Inferior parietal cortex (tissue), 1 donor: ENCODE measurements around the gene GPANK1.
"Not testable (repeated sequence)": the region's sequence is repeated elsewhere in the genome, so short reads cannot be mapped to it uniquely, and the experiment has no call there.

Experiments used
- DNase-seq: peaks from one replicate; pipeline ENCODE4 v3.0.0-alpha.2; 2016; ENCODE audit errors: extremely low spot score

GPANK1 gene

DNA sequence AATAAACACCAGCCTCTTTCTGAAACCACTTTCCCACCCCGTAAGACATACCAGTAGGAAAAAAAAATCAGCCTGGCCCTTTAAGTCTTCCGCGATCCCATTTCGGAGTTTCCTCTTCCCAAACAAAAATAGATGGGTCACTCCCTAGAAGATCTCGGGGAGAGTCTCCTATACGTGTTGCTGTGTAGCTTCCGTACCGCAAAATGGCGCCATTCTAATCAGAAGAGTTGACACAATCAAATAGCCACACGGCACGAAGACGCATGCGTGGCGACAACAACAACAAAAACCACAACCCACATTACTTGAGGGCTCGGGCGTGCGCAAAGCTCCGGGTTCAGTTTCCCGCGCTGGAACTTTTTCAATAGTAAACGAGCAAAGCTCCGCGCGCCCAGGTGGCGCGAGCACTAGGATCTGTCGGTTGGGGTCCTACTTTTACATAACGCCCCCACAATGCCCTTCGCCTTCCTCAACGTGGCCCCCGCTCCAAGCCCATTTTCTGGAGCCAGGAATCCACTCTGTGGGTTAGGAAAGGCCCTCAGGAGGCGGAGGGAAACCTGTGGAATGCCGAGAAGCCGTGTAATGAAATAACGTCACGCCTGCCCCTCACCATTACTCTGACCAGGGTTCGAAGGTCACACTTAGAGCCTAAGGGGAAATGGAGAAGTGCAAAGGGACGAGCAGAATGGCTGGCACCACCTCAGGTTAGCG lies at the start of gene GPANK1:
Gene GPANK1 (minus strand): TSS at position 208 of the 711 bp plus-strand sequence. CDS start 519 bp downstream, outside the sequence.
- DNase-seq: peak; percentile 98

DNA sequence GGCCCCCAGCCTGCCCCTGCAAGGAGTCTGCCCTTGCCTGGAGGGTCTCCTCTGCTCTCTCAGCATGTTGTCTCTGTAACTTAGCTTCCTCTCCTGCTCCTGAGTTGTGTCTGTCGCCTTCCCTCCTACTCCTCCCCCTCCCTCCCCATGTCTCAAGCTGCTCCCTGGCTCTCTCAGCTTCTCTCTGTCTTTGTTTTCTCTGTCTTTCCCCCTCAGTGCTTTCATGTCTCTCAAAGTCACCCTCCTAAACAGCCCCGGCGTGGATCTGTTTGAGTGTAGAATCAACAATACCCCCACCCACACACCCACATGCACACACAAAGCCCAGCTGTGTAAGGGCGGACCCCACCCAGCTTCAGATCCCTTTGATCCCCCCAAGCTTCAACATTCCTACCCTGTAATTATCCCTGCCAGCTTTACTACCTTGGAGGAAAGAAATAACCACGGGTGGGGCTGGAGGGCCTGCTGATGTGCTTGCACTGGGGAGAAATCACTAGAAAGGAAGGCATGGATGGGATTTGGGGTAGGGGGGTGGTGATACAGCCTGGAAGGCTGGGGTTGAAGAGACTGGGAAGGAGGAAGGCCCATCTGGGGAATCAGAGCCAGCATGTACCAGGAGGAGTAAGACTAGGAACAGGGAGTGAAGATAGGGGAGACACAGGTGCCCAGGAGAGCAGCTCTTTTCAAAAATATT lies 49.3 kb upstream of the GPANK1 start:
- DNase-seq: no peak

DNA sequence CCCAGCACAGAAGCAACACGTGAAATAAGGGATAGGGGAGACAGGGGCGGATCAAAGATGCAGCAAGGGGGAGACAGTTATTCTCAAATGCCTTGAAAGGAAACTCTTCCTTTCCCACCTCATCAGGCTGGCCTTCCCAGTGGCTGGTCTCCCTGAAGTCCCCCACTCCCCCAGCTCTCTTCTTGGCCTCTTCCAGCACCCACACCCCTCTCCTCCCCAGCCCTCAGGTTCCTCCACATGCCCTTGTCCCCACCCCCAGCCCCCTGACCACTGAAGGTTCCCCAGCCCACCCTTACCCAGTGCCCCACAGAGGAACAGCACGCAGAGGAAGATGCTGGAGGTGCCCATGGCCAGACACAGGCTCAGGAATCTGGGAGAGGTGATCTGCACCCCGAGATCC lies 48.7 kb upstream of the GPANK1 start:
- DNase-seq: no peak

DNA sequence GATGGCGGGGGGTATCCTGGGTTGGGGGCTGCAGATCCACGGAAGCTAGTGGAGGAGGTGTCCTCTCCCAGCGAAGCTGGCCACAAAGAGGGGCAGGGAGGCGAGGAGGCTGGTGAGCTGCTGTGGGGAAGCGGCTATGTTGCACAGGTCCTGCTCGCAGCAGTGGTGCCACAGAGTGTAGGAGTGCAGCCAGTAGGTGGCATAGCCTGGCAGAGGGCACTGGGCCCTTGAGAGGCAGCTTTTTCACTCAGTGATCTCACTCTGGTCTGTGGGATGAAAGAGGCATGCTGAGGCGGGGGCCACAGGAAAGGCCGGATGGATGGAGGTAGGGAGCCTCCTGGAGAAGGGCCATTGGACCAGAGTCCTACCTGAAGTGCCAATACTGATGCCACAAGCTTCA lies 47.5 kb upstream of the GPANK1 start:
- no peak for DNase-seq

DNA sequence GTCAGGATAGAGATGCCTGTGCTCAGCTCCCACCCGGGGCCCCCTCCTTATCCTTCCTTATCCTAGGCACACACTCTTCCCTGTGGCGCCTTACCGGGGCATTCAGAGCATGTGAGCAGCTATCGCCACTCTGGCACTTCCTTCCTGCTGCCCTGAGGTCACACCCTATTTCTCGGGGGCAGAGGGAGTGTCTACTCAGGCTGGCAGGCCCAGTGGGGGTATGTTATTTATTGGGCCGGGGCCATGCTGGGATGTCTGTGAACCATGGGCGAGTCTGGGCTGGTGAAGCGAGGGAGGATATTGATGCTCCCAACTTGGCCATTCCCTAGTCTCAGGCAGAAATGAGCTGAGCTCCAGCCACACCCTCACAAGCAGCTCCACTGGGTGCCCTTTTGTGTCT lies 46.4 kb upstream of the GPANK1 start:
- DNase-seq: no peak

DNA sequence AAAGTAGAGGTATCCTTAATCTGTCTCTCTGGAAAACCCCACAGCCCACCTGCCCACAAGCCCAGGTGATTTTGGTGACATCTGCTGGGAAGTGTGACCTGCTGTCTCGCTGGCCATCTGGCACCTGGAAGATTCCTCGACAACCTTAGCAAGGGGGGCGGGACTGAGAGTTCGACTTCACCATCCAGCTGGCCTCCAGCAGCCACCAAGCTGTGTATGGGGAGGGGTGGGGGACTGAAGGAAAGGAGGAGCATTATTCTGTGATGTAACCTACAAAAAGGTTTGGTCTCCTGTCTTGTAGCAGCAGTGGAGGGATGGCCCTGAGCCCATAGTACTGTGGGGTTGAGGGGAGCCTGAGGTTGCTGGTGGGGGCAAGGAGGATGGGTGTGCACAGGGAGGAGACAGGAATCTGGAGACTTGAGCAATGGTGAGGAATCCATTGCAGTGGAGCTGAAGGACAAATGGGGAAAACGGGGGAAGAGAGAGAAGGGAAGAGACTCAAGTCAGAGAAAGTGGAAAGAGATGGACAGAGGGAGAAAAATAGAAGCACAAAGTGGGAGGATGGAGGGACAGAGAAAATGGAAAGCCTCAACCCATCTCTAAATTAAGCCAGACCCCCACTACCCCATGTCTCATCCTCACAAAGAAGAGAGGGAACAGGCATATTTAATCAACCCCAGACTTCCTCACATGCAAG lies 45.9 kb upstream of the GPANK1 start:
- no peak for DNase-seq

DNA sequence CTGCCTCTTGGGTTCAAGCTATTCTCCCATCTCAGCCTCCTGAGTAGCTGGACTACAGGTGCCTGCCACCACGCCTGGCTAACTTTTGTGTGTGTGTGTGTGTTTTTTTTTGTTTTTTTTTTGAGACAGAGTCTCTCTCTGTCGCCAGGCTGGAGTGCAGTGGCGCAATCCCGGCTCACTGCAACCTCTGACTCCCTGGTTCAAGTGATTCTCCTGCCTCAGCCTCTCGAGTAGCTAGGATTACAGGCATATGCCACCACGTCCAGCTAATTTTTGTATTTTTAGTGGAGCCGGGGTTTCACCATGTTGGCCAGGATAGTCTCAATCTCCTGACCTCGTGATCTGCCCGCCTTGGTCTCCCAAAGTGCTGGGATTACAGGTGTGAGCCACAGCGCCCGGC lies 44.4 kb upstream of the GPANK1 start:
- not testable (repeated sequence) for DNase-seq

DNA sequence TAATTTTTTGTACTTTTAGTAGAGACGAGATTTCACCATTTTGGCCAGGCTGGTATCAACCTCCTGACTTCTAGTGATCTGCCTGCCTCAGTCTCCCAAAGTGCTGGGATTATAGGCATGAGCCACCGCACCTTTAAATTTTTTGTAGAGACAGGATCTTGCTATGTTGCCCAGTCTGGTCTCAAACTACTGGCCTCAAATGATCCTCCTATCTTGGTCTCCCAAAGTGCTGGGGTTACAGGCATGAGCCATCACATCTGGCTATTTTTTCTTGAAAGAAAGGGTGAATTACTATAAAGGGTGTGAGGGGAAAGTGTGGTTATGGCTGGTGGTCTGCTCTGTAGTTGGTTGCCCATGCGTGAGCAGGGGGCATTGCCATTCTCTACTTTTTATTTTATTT lies 43.4 kb upstream of the GPANK1 start:
- no peak for DNase-seq

DNA sequence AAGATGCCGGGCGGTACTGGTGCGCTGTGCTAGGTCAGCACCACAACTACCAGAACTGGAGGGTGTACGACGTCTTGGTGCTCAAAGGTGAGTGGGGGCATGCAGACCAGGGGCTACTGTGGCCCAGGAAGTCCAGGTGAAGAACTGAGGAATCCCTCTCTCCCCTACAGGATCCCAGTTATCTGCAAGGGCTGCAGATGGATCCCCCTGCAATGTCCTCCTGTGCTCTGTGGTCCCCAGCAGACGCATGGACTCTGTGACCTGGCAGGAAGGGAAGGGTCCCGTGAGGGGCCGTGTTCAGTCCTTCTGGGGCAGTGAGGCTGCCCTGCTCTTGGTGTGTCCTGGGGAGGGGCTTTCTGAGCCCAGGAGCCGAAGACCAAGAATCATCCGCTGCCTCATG lies 42.9 kb upstream of the GPANK1 start:
- DNase-seq: no peak

DNA sequence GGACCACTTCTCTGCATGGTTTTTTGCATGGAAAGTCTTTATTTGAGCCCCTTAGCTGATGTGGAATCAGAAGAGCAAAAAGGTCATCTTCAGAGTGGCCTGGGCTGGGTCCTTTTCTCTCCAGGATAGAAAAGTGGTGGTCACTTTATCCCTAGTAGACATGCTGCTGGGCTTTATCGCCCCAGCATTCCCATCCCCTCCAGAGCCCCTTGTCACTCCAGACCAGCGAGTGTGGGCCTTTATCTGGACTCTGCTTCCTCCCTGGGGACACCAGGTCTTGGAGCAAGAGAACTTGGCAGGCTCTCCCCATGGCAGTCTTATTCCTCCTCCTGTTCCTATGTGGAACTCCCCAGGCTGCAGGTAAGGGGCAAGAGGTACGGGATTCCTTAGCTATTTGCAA lies 41.8 kb upstream of the GPANK1 start, which contains the start of gene LY6G6F:
Gene LY6G6F (plus strand): TSS at position 268 of the 400 bp plus-strand sequence. CDS start 41 bp downstream, at position 309.
- DNase-seq: no peak

DNA sequence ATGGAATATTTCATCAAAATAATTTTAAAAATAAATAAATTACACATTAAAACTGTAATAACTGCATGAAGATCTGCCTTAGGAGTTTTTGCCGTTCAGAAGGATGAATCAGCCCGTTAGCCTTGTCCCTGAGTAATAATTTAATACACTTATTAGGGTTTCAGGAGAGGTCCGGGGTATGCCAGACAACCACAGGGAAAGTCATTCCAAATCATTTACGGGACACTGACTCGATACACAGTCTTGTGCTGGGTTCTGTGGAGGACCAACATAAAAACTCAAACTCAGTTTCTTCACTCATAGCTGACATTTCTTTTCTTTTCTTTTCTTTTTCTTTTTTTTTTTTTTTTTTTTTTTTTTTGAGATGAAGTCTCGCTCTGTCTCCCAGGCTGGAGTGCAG lies 41.1 kb upstream of the GPANK1 start:
- DNase-seq: no peak

DNA sequence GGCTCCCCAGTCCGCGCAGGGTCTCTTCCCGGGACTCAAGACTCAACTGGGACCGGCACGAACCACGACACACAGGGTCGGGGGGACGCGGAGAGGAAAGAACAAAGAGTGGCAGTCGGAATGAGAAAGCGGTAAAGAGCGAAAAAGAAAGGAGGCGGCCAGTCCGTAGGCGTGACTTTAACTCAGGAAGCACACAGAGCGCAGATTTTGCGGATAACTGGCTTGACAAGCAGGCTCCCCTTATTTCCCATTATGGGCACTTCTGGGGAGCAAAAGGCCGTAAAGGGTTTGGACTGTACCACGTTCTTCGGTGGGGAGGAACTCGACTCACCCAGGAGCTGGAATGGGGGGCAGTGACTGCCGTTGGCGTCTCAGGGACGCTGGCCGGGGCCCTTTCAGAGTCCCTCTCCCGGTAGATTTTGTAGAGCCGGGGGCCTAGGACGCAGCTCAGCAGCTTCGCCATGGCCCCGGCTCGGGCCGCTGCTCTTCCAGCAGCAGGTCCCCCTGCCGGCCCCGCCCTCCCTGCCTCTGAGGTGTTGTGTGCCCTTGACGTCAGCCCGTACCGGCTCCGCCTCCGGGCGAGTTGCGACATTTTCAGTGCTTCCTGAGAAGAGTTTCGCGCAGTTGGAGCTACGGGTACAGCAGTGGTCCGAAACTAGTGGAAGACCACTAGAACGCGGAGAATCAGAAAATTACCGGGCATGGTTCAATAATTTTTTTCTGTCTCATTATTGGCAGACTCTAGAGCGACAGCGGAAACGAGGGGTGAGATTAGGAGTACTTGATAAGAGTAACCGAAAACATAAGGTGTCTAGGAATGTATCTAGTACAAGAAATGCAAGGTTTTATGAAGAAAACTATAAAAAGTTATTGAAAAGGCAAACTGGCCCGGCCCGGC lies 38.3 kb upstream of the GPANK1 start, which contains the start of gene ABHD16A:
Gene ABHD16A (minus strand): TSS at position 506 of the 898 bp plus-strand sequence. CDS start 43 bp downstream, at position 463.
- peak; percentile 99 for DNase-seq

DNA sequence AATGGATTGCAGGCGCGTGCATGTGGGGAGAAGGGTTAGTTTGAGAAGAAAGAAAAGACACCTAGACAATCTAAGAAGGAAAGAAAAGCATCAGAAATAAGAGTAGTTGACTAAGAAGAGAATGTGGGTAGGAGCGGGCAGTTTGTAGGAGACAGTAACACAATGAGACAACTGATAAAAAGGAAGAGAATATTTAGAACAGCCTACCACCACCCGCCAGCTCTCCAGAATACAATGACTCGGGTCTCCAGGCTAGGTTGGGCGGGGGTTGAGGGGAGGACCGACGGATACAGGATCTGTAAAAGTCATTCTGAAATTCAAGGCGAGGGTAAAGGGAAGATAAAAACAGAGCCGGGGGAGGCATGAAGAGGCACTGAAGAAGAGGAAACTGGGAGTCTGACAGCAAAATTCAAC lies 37.6 kb upstream of the GPANK1 start:
- DNase-seq: no peak

DNA sequence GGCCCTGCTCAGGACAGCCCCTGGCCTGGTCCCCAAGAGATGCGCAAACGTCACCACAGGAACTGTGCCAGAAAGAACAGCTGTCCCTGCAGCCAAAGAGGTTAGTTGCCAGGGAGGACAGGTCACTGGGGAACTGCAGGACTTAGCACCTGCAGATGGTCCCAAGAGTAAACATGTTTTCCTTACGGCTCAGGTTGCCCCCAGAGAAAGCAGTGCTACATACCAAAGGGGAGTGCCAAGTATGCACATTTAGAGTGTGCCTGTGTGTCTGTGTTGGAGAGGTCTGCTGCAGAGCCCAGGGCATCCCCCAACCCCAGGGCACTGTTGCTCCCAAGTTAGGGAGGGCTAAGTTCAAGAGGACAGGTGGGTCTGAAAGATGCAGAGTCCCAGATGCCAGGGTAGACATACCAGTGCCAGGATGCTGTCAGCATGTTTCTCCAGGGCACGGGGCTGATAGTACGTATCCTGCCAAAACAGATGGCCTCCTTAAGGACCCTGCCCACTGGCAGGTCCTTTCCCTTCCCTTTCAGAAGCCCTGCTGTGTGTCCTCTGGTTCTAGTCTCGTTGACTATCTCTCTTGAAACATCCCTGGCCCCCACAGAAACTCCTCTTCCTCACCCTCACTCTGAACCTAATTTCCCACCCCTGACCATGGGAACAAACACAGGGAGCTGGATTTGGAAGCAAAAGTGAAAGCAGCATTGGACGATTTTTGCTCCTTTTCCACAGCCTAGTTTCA lies 37.0 kb upstream of the GPANK1 start:
- DNase-seq: no peak

DNA sequence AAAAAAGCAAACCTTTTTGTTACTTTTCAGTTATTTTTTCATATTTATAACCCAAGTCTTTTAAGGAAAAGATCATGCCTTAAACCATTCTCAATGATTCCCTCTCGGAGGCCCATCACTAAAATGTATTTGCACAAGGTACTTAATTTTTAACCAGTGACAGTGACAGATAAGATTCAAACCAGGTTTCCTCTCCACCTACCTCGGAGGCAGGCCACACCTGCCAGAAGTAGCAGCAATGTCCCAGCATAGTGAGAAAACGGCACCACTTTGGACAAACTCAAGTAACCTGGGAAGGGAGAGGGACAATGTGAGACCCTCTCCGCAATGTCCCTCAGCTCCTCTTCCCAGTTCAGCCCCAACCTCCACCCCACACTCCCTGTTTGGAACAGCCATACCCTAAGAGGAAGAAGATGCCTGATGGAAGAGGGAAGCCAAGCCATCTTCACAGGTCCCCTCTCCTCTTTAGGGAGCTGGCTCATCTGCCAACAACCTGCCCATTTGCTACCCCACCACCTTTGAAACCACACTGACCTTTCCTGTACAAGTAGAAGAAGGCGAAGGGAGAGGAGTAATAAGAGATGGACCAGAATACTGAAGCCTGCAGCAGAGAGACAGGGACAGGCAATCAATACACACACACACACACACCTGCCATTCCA lies 36.1 kb upstream of the GPANK1 start:
- DNase-seq: no peak

DNA sequence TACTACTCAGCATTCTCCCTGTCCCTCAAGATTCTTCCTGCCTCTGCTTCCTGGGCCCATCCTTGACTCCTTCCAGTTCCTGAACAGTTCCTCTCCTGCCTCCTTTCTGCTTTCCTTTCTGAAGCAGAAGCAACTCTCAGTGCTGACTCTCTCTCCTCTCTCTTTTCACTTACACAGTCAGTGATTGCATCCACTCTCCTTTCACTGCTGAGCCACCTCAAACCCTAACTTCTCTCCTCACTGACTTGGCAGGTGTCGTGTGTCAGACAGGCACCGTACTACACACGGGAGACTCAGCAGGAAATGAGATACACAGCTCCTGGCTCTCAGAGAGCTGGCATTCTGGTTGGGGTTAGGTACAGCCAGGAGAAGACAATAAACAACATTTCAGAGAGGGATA lies 32.8 kb upstream of the GPANK1 start:
- DNase-seq: no peak

DNA sequence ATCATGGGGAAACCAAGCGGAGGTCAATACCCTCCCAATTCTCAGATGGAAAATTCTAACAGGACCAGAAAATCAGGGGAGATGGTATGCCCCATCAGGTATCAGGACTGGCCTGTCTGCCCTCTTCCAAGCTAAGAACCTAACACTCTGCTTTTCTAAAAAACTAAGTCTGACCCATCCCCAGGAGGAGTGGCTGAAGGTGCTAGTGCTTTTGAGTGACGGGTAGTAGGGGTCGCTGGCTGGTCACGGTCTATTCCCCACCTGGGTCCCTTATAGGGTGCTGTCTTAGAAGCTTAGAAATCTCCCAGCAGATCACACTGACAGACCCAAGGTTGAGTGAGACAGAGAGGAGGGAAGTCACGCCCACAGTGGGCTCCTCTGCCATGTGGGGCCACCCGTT lies 28.7 kb upstream of the GPANK1 start:
- no peak for DNase-seq

DNA sequence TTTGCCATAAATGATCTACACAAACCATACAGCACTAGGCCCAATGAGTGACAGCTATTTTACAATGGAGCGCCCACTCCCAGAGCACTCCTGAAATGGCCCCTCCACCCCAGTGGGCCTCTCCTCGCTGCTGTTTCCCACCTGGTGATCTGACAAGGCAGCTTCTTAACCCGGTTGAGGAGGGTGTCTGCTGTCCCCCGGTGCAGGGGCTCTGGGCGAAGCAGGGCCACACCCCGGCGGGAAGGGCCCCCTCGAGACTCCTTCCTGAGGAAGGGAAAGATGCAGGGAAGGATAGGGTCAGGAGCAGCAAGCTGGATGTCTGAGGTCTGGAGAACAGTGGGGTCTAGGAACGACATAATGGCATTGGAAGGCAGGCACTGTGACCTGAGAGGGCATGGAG lies 28.1 kb upstream of the GPANK1 start:
- no peak for DNase-seq

DNA sequence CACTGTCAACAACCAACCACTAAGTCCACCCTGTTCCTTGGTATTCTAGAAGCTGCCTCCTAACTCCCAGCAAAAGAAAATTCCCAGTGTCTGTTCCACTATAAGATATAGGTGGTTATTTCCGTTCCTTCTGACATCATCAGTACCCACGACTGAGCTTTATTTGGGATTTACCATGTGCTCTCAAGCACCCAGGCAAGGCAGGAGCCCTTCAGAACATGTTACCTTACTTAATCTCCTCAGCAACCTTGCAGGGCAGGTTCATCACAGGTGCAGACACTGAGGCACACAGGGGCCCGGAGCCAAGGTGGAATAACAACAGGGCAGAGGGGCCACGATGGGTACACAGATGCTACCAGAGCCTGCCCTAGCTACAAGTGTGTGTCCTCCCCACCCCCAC lies 27.6 kb upstream of the GPANK1 start:
- no peak for DNase-seq

DNA sequence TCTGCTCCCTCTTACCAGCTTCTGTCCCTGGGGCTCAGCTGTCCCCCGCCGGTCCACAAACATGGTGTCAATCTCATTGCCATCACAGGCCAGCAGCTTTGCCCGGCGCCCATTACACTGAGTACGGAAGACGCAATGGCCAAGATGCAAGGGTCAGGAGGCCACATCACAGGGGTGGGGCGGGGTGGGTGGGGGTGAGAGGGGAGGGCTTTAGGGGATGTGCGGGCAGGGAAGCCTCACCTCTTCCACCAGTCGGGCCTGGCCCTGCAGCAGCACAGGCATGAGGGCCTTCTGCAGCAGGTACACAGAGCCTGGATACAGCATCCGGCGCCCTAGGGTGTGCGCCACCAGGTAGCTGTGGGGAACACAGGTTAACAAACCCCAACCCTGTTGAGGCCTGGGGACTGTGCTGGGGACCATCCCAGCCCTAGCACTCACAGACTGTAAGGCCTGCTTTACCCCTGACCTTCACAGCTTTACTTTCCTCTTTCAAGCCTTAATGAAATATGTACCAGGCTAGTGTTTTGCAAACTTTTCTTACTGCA lies 26.8 kb upstream of the GPANK1 start:
- no peak for DNase-seq
